GM06990 (cell line): Measurements from ENCODE around the gene MAP3K19.
"Not testable (repeated sequence)": the region's sequence is repeated elsewhere in the genome, so short reads cannot be mapped to it uniquely, and the experiment has no call there.

Experiments
- DNase-seq: peaks from one replicate; pipeline ENCODE4 v3.0.0-alpha.2; 2011; ENCODE audit not compliant: insufficient read length; ENCODE audit errors: extremely low read depth
- H3K27me3 ChIP-seq: replicated peaks from 2 replicates; pipeline ENCODE4 v1.6.0; 2011; ENCODE audit warnings: low read length; ENCODE audit not compliant: control insufficient read depth, insufficient read depth
- H3K36me3 ChIP-seq: 2 replicates; pipeline ENCODE4 v1.5.1; 2011; ENCODE audit warnings: low read length; ENCODE audit not compliant: control insufficient read depth, insufficient read depth
- H3K4me3 ChIP-seq: replicated peaks from 2 replicates; pipeline ENCODE4 v1.5.1; 2011; ENCODE audit warnings: low read depth, mild to moderate bottlenecking, control low read depth, low read length
- CTCF ChIP-seq: IDR thresholded peaks from 2 replicates; pipeline ENCODE4 v1.5.1; 2011; ENCODE audit warnings: low read length, control low read depth, mild to moderate bottlenecking, inconsistent platforms; ENCODE audit not compliant: insufficient read depth, poor library complexity, severe bottlenecking

Gene MAP3K19

GRCh38 chr2:135050684-135051083 lies 3.4 kb upstream of the MAP3K19 start:
- H3K27me3 ChIP-seq: no peaks in the 10 kb centered on the region
- no peak overlapping the region for H3K4me3 ChIP-seq
- no peak for TF ChIP-seq CTCF
- no peak for DNase-seq
- H3K36me3 ChIP-seq: no peaks in the 10 kb centered on the region; the same call in 1 of the 2 replicates

- H3K27me3 ChIP-seq: no peaks in the 10 kb centered on the region
- H3K36me3 ChIP-seq: no peaks in the 10 kb centered on the region; the same call in 1 of the 2 replicates
- DNase-seq: no peak
- no peak for TF ChIP-seq CTCF
- H3K4me3 ChIP-seq: no peak overlapping the region
These were observed 2.9 kb upstream of the MAP3K19 start for GRCh38 chr2:135050132-135050531.

GRCh38 chr2:135048122-135048521 lies 875 bp upstream of the MAP3K19 start:
- no peak for TF ChIP-seq CTCF
- DNase-seq: no peak
- H3K36me3 ChIP-seq: no peaks in the 10 kb centered on the region
- H3K4me3 ChIP-seq: no peak overlapping the region
- H3K27me3 ChIP-seq: no peaks in the 10 kb centered on the region

- Histone ChIP-seq H3K36me3 (no peaks in the 10 kb centered on the region), H3K27me3 (no peaks in the 10 kb centered on the region), H3K4me3 (no peak overlapping the region)
- DNase-seq: no peak
- peak; percentile 68 for TF ChIP-seq CTCF
These were observed 3.9 kb downstream of the MAP3K19 start for GRCh38 chr2:135043345-135043744.

- DNase-seq: no peak
- no peak for TF ChIP-seq CTCF
These were observed 9.4 kb downstream of the MAP3K19 start for GRCh38 chr2:135037831-135038230.

GRCh38 chr2:135033216-135033615 lies 14.0 kb downstream of the MAP3K19 start:
- not testable (repeated sequence) for DNase-seq, H3K27me3 ChIP-seq, H3K4me3 ChIP-seq, H3K36me3 ChIP-seq

More at GRCh38 chr2:135037831-135038230, 9.4 kb downstream of the MAP3K19 start:
- no peaks in the 10 kb centered on the region for H3K36me3 ChIP-seq
- H3K4me3 ChIP-seq: no peak overlapping the region
- no peaks in the 10 kb centered on the region for H3K27me3 ChIP-seq
